GM12878 (cell line): ENCODE measurements around the gene APELA. TPM values are rescaled to one million over a fixed set of nuclear protein-coding genes. Genes with fewer than 3 reads are reported as not detected.

Experiments used
- ATAC-seq: fragments of 200-7000 bp; cut with Tn5 transposase; 3 replicates; pipeline ENCODE4 v1.9.1; 2020; ENCODE audit warnings: mild to moderate bottlenecking, moderate library complexity
- Bru-seq: library from RNA; stranded (reverse); fragments of 400-500 nt; gene quantifications from one replicate; lab custom pipeline; 2021; lab: Mats Ljungman, UMichigan
- BruChase-seq, 2 experiments: library from RNA; stranded (reverse); fragments of 400-500 nt; gene quantifications; one replicate each; lab custom pipeline; 2021; lab: Mats Ljungman, UMichigan
- BruUV-seq: library from RNA; stranded (reverse); fragments of 400-500 nt; replicated peaks from 2 replicates; lab custom pipeline; 2021; lab: Mats Ljungman, UMichigan
- CTCF ChIA-PET: fragments of 300-600 bp; sonication (Branson Sonifier 250); formaldehyde crosslinking; extraction: SDS; loops from one replicate; lab custom pipeline; 2021; ENCODE audit warnings: inconsistent platforms; lab: Yijun Ruan, JAX
- POLR2A ChIA-PET: fragments of 350-600 bp; formaldehyde crosslinking; extraction: SDS; loops from one replicate; lab custom pipeline; 2021; ENCODE audit warnings: inconsistent platforms; lab: Charles Lee
- RAD21 ChIA-PET: fragments of 300-600 bp; sonication (Branson Sonifier 250); formaldehyde crosslinking; loops from one replicate; lab custom pipeline; 2023; ENCODE audit warnings: antibody characterized with exemption; ENCODE audit not compliant: unreplicated experiment; lab: Charles Lee
- SMC1A ChIA-PET: fragments of 300-600 bp; sonication (Branson Sonifier 250); formaldehyde crosslinking; loops from one replicate; lab custom pipeline; 2023; ENCODE audit not compliant: unreplicated experiment, uncharacterized antibody; lab: Charles Lee
- DNase-seq: peaks from one replicate; pipeline ENCODE4 v3.0.0-alpha.2; 2011; ENCODE audit warnings: low read depth, low spot score
- FAIRE-seq: peaks from 3 replicates; lab custom pipeline; 2011; peaks lifted over from hg19 to GRCh38; lab: Jason Lieb, UNC
- H2AFZ ChIP-seq: 2 replicates; pipeline ENCODE4 v1.6.0; 2011; ENCODE audit warnings: low read depth, low read length, control low read depth; ENCODE audit not compliant: control insufficient read depth
- H3K27ac ChIP-seq: 2 replicates; pipeline ENCODE4 v1.5.1; 2011; ENCODE audit warnings: control low read depth; ENCODE audit not compliant: control insufficient read depth, insufficient read depth
- H3K27me3 ChIP-seq, 2 experiments: replicated peaks in 1 of 2; 2 replicates each; pipeline versions ENCODE4 v1.6.0 to v1.6.1; 2011; ENCODE audit warnings: low read length in 1 of 2; ENCODE audit not compliant: control insufficient read depth in 2 of 2, insufficient read depth in 2 of 2
- H3K36me3 ChIP-seq, 2 experiments: 2 replicates each; pipeline ENCODE4 v1.5.1; 2011; ENCODE audit warnings: low read length in 1 of 2; ENCODE audit not compliant: control insufficient read depth in 2 of 2, insufficient read depth in 2 of 2
- H3K4me1 ChIP-seq: 2 replicates; pipeline ENCODE4 v1.6.1; 2011; ENCODE audit warnings: mild to moderate bottlenecking, low read length, moderate library complexity, mixed read lengths; ENCODE audit not compliant: control insufficient read depth, insufficient read depth
- H3K4me2 ChIP-seq: 2 replicates; pipeline ENCODE4 v1.6.0; 2011; ENCODE audit warnings: control low read depth; ENCODE audit not compliant: control insufficient read depth, insufficient read depth
- H3K4me3 ChIP-seq: fragments of 200-600 bp; sonication (generic); 2 replicates; pipeline ENCODE4 v1.5.1; 2016
- H3K79me2 ChIP-seq: 2 replicates; pipeline ENCODE4 v1.6.0; 2011; ENCODE audit warnings: low read length; ENCODE audit not compliant: control insufficient read depth, insufficient read depth
- H3K9ac ChIP-seq: 2 replicates; pipeline ENCODE4 v1.8.0; 2011; ENCODE audit warnings: low read length, control low read depth, mixed read lengths; ENCODE audit not compliant: control insufficient read depth, insufficient read depth
- H3K9me3 ChIP-seq: replicated peaks from 3 replicates; pipeline ENCODE4 v1.5.1; 2011; ENCODE audit warnings: mild to moderate bottlenecking, low read length; ENCODE audit not compliant: control insufficient read depth, insufficient read depth
- H4K20me1 ChIP-seq: 2 replicates; pipeline ENCODE4 v1.6.0; 2011; ENCODE audit not compliant: control insufficient read depth, insufficient read depth
- EED ChIP-seq: sonication (generic); IDR thresholded peaks from 2 replicates; pipeline ENCODE4 v1.6.1; 2016; ENCODE audit warnings: antibody characterized with exemption, low read depth
- MTA2 ChIP-seq: fragments of 450-650 bp; IDR thresholded peaks from 2 replicates; pipeline ENCODE4 v1.6.1; 2016; ENCODE audit warnings: low read depth, mild to moderate bottlenecking, moderate library complexity
- NBN ChIP-seq: fragments of 450-650 bp; IDR thresholded peaks from 2 replicates; pipeline ENCODE4 v1.6.1; 2016
- RAD51 ChIP-seq: fragments of 450-650 bp; IDR thresholded peaks from 2 replicates; pipeline ENCODE4 v1.6.1; 2016; ENCODE audit warnings: moderate library complexity, mild to moderate bottlenecking, inconsistent platforms
- RCOR1 ChIP-seq: conservative IDR thresholded peaks from 2 replicates; pipeline ENCODE4 v1.6.1; 2012; ENCODE audit warnings: low read depth, low read length, improper control_type of control experiment
- SMAD1 ChIP-seq: fragments of 450-650 bp; IDR thresholded peaks from 2 replicates; pipeline ENCODE4 v1.6.1; 2018; ENCODE audit warnings: mild to moderate bottlenecking, low read depth; ENCODE audit not compliant: partially characterized antibody
- TCF3 ChIP-seq: IDR thresholded peaks from 2 replicates; pipeline ENCODE4 v1.6.1; 2012; ENCODE audit warnings: low read depth, mild to moderate bottlenecking, low read length, borderline replicate concordance; ENCODE audit not compliant: insufficient read depth
- TCF7 ChIP-seq: IDR thresholded peaks from 2 replicates; pipeline ENCODE4 v1.6.1; 2014; ENCODE audit warnings: antibody characterized with exemption, borderline replicate concordance
- ZNF207 ChIP-seq: fragments of 450-650 bp; IDR thresholded peaks from 2 replicates; pipeline ENCODE4 v1.6.1; 2014; ENCODE audit warnings: antibody characterized with exemption, mild to moderate bottlenecking, borderline replicate concordance
- ZNF274 ChIP-seq: IDR thresholded peaks from one replicate; pipeline ENCODE4 v1.8.0; 2011; ENCODE audit not compliant: insufficient read length, insufficient read depth
- WGBS: methylation state at CpG from one replicate; pipeline ENCODE4 v1.1.6; 2016; ENCODE audit warnings: low lambda C conversion rate; ENCODE audit not compliant: insufficient replicate concordance, insufficient coverage; ENCODE audit errors: missing lambda C conversion rate; 5-methylcytosine and 5-hydroxymethylcytosine counted together
- in situ Hi-C: fragments of 300-500 bp; cut with MboI; formaldehyde crosslinking; loops from 9 replicates; pipeline ENCODE4 v1.14.3; 2018; ENCODE audit warnings: mixed read lengths
- intact Hi-C: fragments of 100-400 bp; cut with micrococcal nuclease; formaldehyde crosslinking; loops from one replicate; pipeline ENCODE4 v1.14.2; 2022; ENCODE audit not compliant: unreplicated experiment
- long read RNA-seq, 2 experiments: library from polyadenylated mRNA; unstranded; transcript quantifications; one replicate each; pipeline ENCODE4 v2.0.0, GENCODE V29; 2019 to 2020
- polyA minus RNA-seq, 3 experiments: library from RNA; depleted of rRNA, polyadenylated mRNA; stranded (reverse); fragments of >200 nt; gene quantifications; 2 replicates each; pipeline ENCODE4 v1.2.3, GENCODE V29; 2011
- polyA plus RNA-seq, 11 experiments: library from polyadenylated mRNA; depleted of rRNA in 4 of 11; unstranded in 6 of 11; stranded (reverse) in 5 of 11; fragments of >200 nt; fragmentation: Nextera tagmentation in 4 of 11; fragmentation: Illumina TruSeq in 1 of 11; extraction: Ambion mirVana in 4 of 11; extraction: Trizol in 1 of 11; gene quantifications; 1 replicate in 1 of 11; 2 replicates in 10 of 11; pipeline versions ENCODE4 v1.2.1 to v1.2.3, GENCODE V29; 2011 to 2016; ENCODE audit warnings: inconsistent platforms in 2 of 11, missing spikeins in 2 of 11, low read depth in 1 of 11
- total RNA-seq, 4 experiments: library from RNA; depleted of rRNA in 3 of 4; stranded (reverse); fragments of >200 nt in 3 of 4; fragmentation: Illumina TruSeq in 1 of 4; extraction: Trizol in 1 of 4; gene quantifications; 2 replicates each; pipeline versions ENCODE4 v1.2.1 to v1.2.3, GENCODE V29; 2013 to 2021
- TF ChIP-seq, protein P1 (sequence below): IDR thresholded peaks from 2 replicates; pipeline ENCODE4 v1.6.1; 2012; ENCODE audit warnings: improper control_type of control experiment, low read depth, low read length; ENCODE audit not compliant: insufficient replicate concordance
- TF ChIP-seq, protein P2 (sequence below): fragments of 450-650 bp; IDR thresholded peaks from 2 replicates; pipeline ENCODE4 v1.6.1; 2016; ENCODE audit warnings: mild to moderate bottlenecking

APELA gene, protein sequence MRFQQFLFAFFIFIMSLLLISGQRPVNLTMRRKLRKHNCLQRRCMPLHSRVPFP
- total RNA-seq (2013; cell fraction: nucleolus; rRNA removed): not detected in 2 replicates
- total RNA-seq (2014; rRNA removed): 0.85 and 1.9 TPM in 2 replicates
- total RNA-seq (2014; rRNA removed; fragmentation: Illumina TruSeq; extraction: Trizol): 0.55 and 0.89 TPM in 2 replicates
- total RNA-seq (2021): 0.64 and 1.3 TPM in 2 replicates
- polyA plus RNA-seq (2011; ENCODE audit: low read depth): 0.12 TPM
- polyA plus RNA-seq (2011; rRNA removed): 6.9 and 13.1 TPM in 2 replicates
- 2.3 and 2.5 TPM in 2 replicates for polyA plus RNA-seq (2011; cell fraction: cytosol; rRNA removed)
- polyA plus RNA-seq (2011; cell fraction: nucleus; rRNA removed): 2.4 and 4.1 TPM in 2 replicates
- 0.30 and 0.42 TPM in 2 replicates for polyA plus RNA-seq (2012)
- 0.79 and 0.82 TPM in 2 replicates for polyA plus RNA-seq (2014; fragmentation: Illumina TruSeq; extraction: Trizol)
- polyA plus RNA-seq (2014; fragmentation: Nextera tagmentation; extraction: Ambion mirVana): 1 to 10 TPM; 1.2 TPM
- polyA plus RNA-seq (2014; rRNA removed): 0.86 and 1.4 TPM in 2 replicates
- polyA plus RNA-seq (2016; fragmentation: Nextera tagmentation; extraction: Ambion mirVana): 1 to 10 TPM; 1.7 to 2.0 TPM
- 1.6 and 2.9 TPM in 2 replicates for polyA minus RNA-seq (2011; rRNA and poly(A)+ RNA removed)
- polyA minus RNA-seq (2011; cell fraction: cytosol; rRNA and poly(A)+ RNA removed): 1.6 and 2.3 TPM in 2 replicates
- 1.7 and 2.9 TPM in 2 replicates for polyA minus RNA-seq (2011; cell fraction: nucleus; rRNA and poly(A)+ RNA removed)
- Bru-seq, nascent RNA: percentile 57 among the genes with signal in this experiment
- BruChase-seq, experiment 1, labeled RNA remaining after a 6-hour chase: percentile 45 among the genes with signal in this experiment
- BruChase-seq, experiment 2, labeled RNA remaining after a 2-hour chase: percentile 51 among the genes with signal in this experiment
- long read RNA-seq, experiment 1, partial matches to known transcripts: 0 of 1 reads
- long read RNA-seq, experiment 1, other reads (novel, unspliced or antisense): 0 of 1 reads
- long read RNA-seq, experiment 2, transcript APELA-202 (3 exons, 2,602 nt): major isoform, 27 of 36 reads
- long read RNA-seq, experiment 2, partial matches to known transcripts: 0 of 36 reads
- long read RNA-seq, experiment 2, other reads (novel, unspliced or antisense): 6 of 36 reads

DNA sequence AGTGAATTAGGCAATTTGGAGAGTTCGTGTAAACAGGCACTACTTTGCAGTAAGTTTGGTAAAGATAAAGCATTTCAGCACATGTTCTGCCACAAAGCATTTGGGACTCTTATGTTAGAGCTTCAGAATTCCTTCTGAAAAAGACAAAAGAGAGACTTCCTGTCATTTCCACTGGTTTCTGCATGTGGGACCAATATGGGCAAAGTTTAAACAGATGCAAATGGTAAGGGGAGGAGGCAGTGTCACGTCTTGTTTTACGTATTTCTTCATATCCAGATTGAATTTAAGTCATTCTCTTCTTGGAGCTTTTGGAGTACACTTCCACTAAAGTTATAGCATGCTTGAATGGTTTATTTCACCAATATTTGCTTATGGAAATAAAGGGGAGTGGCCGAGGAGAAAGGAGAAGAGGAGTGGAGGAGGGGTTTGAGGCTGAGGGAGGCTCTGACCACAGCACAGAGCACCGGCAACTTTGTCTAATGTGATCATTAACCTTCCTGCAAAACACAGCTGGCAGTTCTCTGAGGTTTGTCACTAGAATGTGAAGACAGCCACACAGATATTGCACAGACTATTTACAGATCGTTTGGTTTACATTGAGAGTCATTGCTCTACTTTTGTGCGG is at the start of gene APELA:
APELA (plus strand) TSS at position 479 of the 625 bp plus-strand sequence. CDS start 154 bp downstream, outside the sequence.
- 2% methylated on average over 7 of the region's 7 CpGs for WGBS
- FAIRE-seq: peak; percentile 13
- H3K36me3 ChIP-seq: no peaks in the 10 kb centered on the region
- H3K4me3 ChIP-seq: no peak within 1 kb of the TSS; the same call in 1 of the 2 replicates
- peak within 1 kb of the TSS; percentile 3 for H2AFZ ChIP-seq
- no peak within 1 kb of the TSS for H3K27ac ChIP-seq
- ChIA-PET RAD21 (interaction anchor here (1.0 kb wide), 1 partner anchor 9 kb away, joined by 3 read pairs; no protein-coding TSS in a partner anchor), SMC1A (interaction anchor here (0.9 to 2.6 kb wide), 4 partner anchors 14 to 60 kb away, joined by 3 to 13 read pairs (median 4); no protein-coding TSS in a partner anchor), POLR2A (no interaction called here), CTCF (interaction anchor here (1.0 to 1.9 kb wide), 5 partner anchors 14 to 108 kb away, joined by 3 to 6 read pairs (median 3); no protein-coding TSS in a partner anchor)
- DNase-seq: peak; percentile 82
- no peaks in the 10 kb centered on the region for H4K20me1 ChIP-seq
- intact Hi-C loops: no loop called here
- no peaks in the 10 kb centered on the region; the same call in 2 of the 3 replicates for H3K9me3 ChIP-seq
- H3K9ac ChIP-seq: no peak within 1 kb of the TSS
- H3K27me3 ChIP-seq: no peaks in the 10 kb centered on the region
- no peaks in the 10 kb centered on the region for H3K4me1 ChIP-seq
- peak; percentile 97 for ATAC-seq
- in situ Hi-C loops: no loop called here
- no peaks in the 10 kb centered on the region for H3K79me2 ChIP-seq
- H3K4me2 ChIP-seq: peak within 1 kb of the TSS; percentile 59
- no TSS peak for BruUV-seq
- TF ChIP-seq TCF7 (no peak), ZNF274 (no peak), NBN (peak; percentile 36; the same call in 1 of the 2 replicates), SMAD1 (no peak), EED (no peak), TCF3 (peak; percentile 53; the same call in 1 of the 2 replicates), RAD51 (no peak), ZNF207 (no peak), RCOR1 (no peak), MTA2 (peak; percentile 64)
- TF ChIP-seq, protein P1, sequence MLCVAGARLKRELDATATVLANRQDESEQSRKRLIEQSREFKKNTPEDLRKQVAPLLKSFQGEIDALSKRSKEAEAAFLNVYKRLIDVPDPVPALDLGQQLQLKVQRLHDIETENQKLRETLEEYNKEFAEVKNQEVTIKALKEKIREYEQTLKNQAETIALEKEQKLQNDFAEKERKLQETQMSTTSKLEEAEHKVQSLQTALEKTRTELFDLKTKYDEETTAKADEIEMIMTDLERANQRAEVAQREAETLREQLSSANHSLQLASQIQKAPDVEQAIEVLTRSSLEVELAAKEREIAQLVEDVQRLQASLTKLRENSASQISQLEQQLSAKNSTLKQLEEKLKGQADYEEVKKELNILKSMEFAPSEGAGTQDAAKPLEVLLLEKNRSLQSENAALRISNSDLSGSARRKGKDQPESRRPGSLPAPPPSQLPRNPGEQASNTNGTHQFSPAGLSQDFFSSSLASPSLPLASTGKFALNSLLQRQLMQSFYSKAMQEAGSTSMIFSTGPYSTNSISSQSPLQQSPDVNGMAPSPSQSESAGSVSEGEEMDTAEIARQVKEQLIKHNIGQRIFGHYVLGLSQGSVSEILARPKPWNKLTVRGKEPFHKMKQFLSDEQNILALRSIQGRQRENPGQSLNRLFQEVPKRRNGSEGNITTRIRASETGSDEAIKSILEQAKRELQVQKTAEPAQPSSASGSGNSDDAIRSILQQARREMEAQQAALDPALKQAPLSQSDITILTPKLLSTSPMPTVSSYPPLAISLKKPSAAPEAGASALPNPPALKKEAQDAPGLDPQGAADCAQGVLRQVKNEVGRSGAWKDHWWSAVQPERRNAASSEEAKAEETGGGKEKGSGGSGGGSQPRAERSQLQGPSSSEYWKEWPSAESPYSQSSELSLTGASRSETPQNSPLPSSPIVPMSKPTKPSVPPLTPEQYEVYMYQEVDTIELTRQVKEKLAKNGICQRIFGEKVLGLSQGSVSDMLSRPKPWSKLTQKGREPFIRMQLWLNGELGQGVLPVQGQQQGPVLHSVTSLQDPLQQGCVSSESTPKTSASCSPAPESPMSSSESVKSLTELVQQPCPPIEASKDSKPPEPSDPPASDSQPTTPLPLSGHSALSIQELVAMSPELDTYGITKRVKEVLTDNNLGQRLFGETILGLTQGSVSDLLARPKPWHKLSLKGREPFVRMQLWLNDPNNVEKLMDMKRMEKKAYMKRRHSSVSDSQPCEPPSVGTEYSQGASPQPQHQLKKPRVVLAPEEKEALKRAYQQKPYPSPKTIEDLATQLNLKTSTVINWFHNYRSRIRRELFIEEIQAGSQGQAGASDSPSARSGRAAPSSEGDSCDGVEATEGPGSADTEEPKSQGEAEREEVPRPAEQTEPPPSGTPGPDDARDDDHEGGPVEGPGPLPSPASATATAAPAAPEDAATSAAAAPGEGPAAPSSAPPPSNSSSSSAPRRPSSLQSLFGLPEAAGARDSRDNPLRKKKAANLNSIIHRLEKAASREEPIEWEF: peak; percentile 66
- TF ChIP-seq, protein P2, sequence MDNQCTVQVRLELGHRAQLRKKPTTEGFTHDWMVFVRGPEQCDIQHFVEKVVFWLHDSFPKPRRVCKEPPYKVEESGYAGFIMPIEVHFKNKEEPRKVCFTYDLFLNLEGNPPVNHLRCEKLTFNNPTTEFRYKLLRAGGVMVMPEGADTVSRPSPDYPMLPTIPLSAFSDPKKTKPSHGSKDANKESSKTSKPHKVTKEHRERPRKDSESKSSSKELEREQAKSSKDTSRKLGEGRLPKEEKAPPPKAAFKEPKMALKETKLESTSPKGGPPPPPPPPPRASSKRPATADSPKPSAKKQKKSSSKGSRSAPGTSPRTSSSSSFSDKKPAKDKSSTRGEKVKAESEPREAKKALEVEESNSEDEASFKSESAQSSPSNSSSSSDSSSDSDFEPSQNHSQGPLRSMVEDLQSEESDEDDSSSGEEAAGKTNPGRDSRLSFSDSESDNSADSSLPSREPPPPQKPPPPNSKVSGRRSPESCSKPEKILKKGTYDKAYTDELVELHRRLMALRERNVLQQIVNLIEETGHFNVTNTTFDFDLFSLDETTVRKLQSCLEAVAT: peak; percentile 58; the same call in 1 of the 2 replicates
